Ishikawa (cell line): ENCODE data around the gene ZNHIT1.

ENCODE experiments used
- TCF12 ChIP-seq: IDR thresholded peaks from 2 replicates; pipeline ENCODE4 v1.6.1; 2012; ENCODE audit warnings: low read depth
- TF ChIP-seq, protein P1 (sequence below): IDR thresholded peaks from 2 replicates; pipeline ENCODE4 v1.6.1; 2012; ENCODE audit warnings: low read depth, mild to moderate bottlenecking

GRCh38 chr7:101232141-101232850, 14.3 kb downstream of the ZNHIT1 start:
- TF ChIP-seq, protein P1, sequence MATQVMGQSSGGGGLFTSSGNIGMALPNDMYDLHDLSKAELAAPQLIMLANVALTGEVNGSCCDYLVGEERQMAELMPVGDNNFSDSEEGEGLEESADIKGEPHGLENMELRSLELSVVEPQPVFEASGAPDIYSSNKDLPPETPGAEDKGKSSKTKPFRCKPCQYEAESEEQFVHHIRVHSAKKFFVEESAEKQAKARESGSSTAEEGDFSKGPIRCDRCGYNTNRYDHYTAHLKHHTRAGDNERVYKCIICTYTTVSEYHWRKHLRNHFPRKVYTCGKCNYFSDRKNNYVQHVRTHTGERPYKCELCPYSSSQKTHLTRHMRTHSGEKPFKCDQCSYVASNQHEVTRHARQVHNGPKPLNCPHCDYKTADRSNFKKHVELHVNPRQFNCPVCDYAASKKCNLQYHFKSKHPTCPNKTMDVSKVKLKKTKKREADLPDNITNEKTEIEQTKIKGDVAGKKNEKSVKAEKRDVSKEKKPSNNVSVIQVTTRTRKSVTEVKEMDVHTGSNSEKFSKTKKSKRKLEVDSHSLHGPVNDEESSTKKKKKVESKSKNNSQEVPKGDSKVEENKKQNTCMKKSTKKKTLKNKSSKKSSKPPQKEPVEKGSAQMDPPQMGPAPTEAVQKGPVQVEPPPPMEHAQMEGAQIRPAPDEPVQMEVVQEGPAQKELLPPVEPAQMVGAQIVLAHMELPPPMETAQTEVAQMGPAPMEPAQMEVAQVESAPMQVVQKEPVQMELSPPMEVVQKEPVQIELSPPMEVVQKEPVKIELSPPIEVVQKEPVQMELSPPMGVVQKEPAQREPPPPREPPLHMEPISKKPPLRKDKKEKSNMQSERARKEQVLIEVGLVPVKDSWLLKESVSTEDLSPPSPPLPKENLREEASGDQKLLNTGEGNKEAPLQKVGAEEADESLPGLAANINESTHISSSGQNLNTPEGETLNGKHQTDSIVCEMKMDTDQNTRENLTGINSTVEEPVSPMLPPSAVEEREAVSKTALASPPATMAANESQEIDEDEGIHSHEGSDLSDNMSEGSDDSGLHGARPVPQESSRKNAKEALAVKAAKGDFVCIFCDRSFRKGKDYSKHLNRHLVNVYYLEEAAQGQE: no peak
- no peak for TF ChIP-seq TCF12
